Esophagus muscularis mucosa (tissue), 4 donors: ENCODE data around the gene ADAMTS9. TPM values are rescaled to one million over a fixed set of nuclear protein-coding genes. Genes with fewer than 3 reads are reported as not detected.

ENCODE experiments used
- DNase-seq: peaks from one replicate; pipeline ENCODE4 v3.0.0-alpha.2; 2017; ENCODE audit errors: extremely low spot score
- H3K27ac ChIP-seq, 4 donors: fragments of 200-600 bp; sonication (generic); replicated peaks in 1 of 4; 1 replicate in 3 of 4; 2 replicates in 1 of 4; pipeline ENCODE4 v1.5.1; 2016 to 2019; ENCODE audit warnings: mild to moderate bottlenecking in 1 of 4
- H3K27me3 ChIP-seq, 4 donors: fragments of 200-600 bp; sonication (generic); one replicate each; pipeline versions ENCODE4 v1.5.1 to v1.6.0; 2016 to 2019
- H3K36me3 ChIP-seq, 4 donors: fragments of 200-600 bp; sonication (generic); one replicate each; pipeline ENCODE4 v1.5.1; 2016 to 2019
- H3K4me1 ChIP-seq, 4 donors: fragments of 200-600 bp; sonication (generic); one replicate each; pipeline ENCODE4 v1.5.1; 2016 to 2019
- H3K4me3 ChIP-seq, 4 donors: fragments of 200-600 bp; sonication (generic); 1 replicate in 2 of 4; 2 replicates in 2 of 4; pipeline ENCODE4 v1.5.1; 2016 to 2019; ENCODE audit warnings: mild to moderate bottlenecking in 4 of 4, moderate library complexity in 1 of 4
- H3K9me3 ChIP-seq, 4 donors: fragments of 200-600 bp; sonication (generic); 1 replicate in 3 of 4; 2 replicates in 1 of 4; pipeline ENCODE4 v1.5.1; 2016 to 2019
- CTCF ChIP-seq, 3 experiments: fragments of 200-600 bp in 2 of 3; fragments of 450-650 bp in 1 of 3; sonication (generic) in 2 of 3; IDR thresholded peaks; one replicate each; pipeline ENCODE4 v1.5.1; 2017 to 2019; ENCODE audit warnings: antibody characterized with exemption in 3 of 3, mild to moderate bottlenecking in 2 of 3, moderate library complexity in 1 of 3
- EP300 ChIP-seq: sonication (generic); formaldehyde crosslinking; IDR thresholded peaks from one replicate; pipeline ENCODE4 v1.6.1; 2017; ENCODE audit warnings: antibody characterized with exemption
- POLR2A ChIP-seq: fragments of 450-650 bp; IDR thresholded peaks from one replicate; pipeline ENCODE4 v1.6.1; 2017; ENCODE audit warnings: antibody characterized with exemption, moderate library complexity, mild to moderate bottlenecking, low read depth
- POLR2AphosphoS5 ChIP-seq, 2 donors: sonication (generic); formaldehyde crosslinking; IDR thresholded peaks; one replicate each; pipeline ENCODE4 v1.6.1; 2017; ENCODE audit warnings: antibody characterized with exemption in 2 of 2
- WGBS: methylation state at CpG from one replicate; pipeline ENCODE4 v1.1.5; 2018; 5-methylcytosine and 5-hydroxymethylcytosine counted together
- intact Hi-C: fragments of 100-400 bp; cut with DNase I; formaldehyde crosslinking; loops from one replicate; pipeline ENCODE4 v1.15.1; 2023
- total RNA-seq, 4 donors: library from RNA; depleted of rRNA; stranded (reverse); fragments of >200 nt; gene quantifications; one replicate each; pipeline versions ENCODE4 v1.1.0 to v1.2.1, GENCODE V29; 2016

Gene ADAMTS9
- total RNA-seq, 4 donors from 2014 or later = 45.3 to 142 (median 56.6) TPM

- DNase-seq = peak; percentile 60
These were observed 6.8 kb downstream of the ADAMTS9 start for GRCh38 chr3:64681015-64681414.

GRCh38 chr3:64680334-64680733, 7.5 kb downstream of the ADAMTS9 start:
- WGBS = 91% methylated on average over 4 of the region's 4 CpGs
- DNase-seq = peak; percentile 55
- H3K9me3 ChIP-seq = no peaks in the 10 kb centered on the region
- no peak overlapping the region for H3K27ac ChIP-seq
- intact Hi-C loops = loop anchor here (10.0 kb wide), 1 partner anchor 564 kb away; no protein-coding TSS in a partner anchor
- peaks cover 0 to 57% (median 34%) of the 10 kb centered on the region in 4 donors for H3K4me1 ChIP-seq
- peaks cover 8 to 85% (median 46%) of the 10 kb centered on the region in 4 donors for H3K36me3 ChIP-seq
- no peaks in the 10 kb centered on the region for H3K27me3 ChIP-seq
- TF ChIP-seq POLR2AphosphoS5 (IDR thresholded peaks at IDR 0.05) (no peak), CTCF (IDR thresholded peaks at IDR 0.05) (no peak), EP300 (no peak), POLR2A (no peak)
- no peak overlapping the region for H3K4me3 ChIP-seq

More at GRCh38 chr3:64681015-64681414, 6.8 kb downstream of the ADAMTS9 start:
- Histone ChIP-seq H3K4me1 (peaks cover 0 to 57% (median 34%) of the 10 kb centered on the region in 4 donors), H3K27me3 (no peaks in the 10 kb centered on the region), H3K9me3 (no peaks in the 10 kb centered on the region), H3K4me3 (no peak overlapping the region), H3K27ac (no peak overlapping the region), H3K36me3 (peaks cover 8 to 83% (median 42%) of the 10 kb centered on the region in 4 donors)
- whole genome bisulfite sequencing = 84% methylated on average over 4 of the region's 5 CpGs
- TF ChIP-seq POLR2AphosphoS5 (IDR thresholded peaks at IDR 0.05) = no peak
- TF ChIP-seq EP300 = no peak
- TF ChIP-seq CTCF (IDR thresholded peaks at IDR 0.05) = no peak
- TF ChIP-seq POLR2A = no peak
- intact Hi-C loops = loop anchor here (10.0 kb wide), 1 partner anchor 564 kb away; no protein-coding TSS in a partner anchor

- Histone ChIP-seq H3K27ac (no peak overlapping the region), H3K36me3 (peaks cover 8 to 84% (median 50%) of the 10 kb centered on the region in 4 donors), H3K4me1 (peaks cover 5 to 54% (median 28%) of the 10 kb centered on the region in 4 donors), H3K4me3 (no peak overlapping the region), H3K27me3 (no peaks in the 10 kb centered on the region), H3K9me3 (no peaks in the 10 kb centered on the region)
- DNase-seq = peak; percentile 26
- TF ChIP-seq EP300 = no peak
- TF ChIP-seq CTCF (IDR thresholded peaks at IDR 0.05) = no peak
- no peak for TF ChIP-seq POLR2AphosphoS5 (IDR thresholded peaks at IDR 0.05)
- no peak for TF ChIP-seq POLR2A
- 72% methylated on average over 2 of the region's 2 CpGs for WGBS
- intact Hi-C loops = no loop called here
These were observed 9.7 kb downstream of the ADAMTS9 start for GRCh38 chr3:64677961-64678716.

GRCh38 chr3:64676831-64677230, 11.0 kb downstream of the ADAMTS9 start:
- no peaks in the 10 kb centered on the region for H3K9me3 ChIP-seq
- no peak overlapping the region for H3K4me3 ChIP-seq
- H3K4me1 ChIP-seq = peaks cover 5 to 42% (median 20%) of the 10 kb centered on the region in 4 donors
- peaks cover 8 to 91% (median 52%) of the 10 kb centered on the region in 4 donors for H3K36me3 ChIP-seq
- TF ChIP-seq POLR2A (no peak), CTCF (IDR thresholded peaks at IDR 0.05) (no peak), POLR2AphosphoS5 (IDR thresholded peaks at IDR 0.05) (no peak), EP300 (no peak)
- WGBS = 87% methylated on average over 2 of the region's 2 CpGs
- H3K27me3 ChIP-seq = no peaks in the 10 kb centered on the region
- peak; percentile 42 for DNase-seq
- H3K27ac ChIP-seq = no peak overlapping the region
- intact Hi-C loops = no loop called here
